Measurements from ENCODE around the gene EPX.

Gene EPX

GRCh38 chr17:58187063-58187462 lies 5.5 kb upstream of the EPX start:
- no peak for DNase-seq

GRCh38 chr17:58187675-58188074 lies 4.9 kb upstream of the EPX start:
- no peak for DNase-seq

DNA sequence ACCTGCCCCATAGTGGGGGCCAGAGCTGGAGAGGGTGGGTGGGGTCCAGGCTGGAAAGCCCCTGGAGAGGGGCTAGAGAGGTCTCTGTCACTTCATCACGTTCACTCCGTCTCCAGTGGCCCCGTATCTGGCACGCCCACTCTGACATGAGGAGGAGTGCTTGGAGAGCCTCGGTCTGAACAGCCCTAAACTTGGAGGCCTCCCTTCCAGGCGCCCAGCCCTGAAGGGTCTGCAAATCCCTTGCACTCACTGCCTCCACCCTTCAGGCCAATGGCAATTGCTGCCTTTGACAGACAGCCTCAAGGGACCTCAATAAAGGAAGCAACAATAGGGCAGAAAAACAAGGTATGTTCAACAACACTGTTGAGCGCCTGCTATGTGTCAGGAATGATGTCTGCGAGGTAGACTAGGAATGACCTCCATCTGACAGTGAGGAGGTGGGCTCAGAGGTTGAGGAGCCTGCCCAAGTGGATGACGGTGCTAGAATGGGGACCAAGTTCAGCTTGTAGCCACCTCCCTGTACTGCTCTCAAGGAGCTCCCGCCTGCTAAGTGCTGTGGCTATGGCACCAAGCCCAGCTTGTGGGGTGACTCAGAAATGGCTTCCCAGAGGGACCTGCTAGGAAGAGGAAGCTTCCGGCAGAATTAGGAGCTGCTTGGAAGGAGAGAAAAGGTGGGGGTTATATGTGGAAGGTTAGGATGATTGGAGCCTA lies 2.9 kb upstream of the EPX start:
- peak; percentile 11 for DNase-seq

DNA sequence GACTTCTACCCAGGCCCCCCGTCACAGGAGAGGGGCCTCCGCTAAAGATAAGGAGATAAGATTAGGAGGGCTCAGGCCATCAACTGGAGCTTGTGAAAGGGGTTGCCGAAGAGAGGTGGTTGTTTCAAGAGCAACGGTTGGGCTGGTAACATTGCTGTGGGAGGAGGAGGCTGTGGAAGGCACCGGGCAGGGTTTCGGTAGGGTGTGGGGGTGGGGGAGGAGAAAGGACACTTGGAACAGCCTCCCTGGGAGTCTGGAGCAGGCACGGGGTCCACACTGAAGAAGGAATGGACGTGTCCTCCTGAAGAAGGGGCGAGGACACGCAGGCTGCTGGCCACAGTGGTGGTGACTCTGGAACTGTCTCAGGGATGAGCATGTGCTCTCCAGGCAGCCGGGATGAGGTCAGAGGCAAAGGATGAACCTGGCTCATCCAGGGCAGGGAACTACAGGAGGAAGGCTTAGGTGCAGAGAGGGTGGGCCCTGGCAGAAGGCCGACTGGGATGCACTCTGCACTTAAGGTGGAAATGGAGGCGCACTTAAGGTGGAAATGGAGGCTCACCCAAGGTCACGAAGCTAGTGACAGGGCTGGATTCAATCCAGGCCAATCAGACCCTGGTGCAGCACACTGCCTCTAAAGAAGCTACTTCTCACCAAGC lies 1.2 kb upstream of the EPX start:
- DNase-seq, result no peak

DNA sequence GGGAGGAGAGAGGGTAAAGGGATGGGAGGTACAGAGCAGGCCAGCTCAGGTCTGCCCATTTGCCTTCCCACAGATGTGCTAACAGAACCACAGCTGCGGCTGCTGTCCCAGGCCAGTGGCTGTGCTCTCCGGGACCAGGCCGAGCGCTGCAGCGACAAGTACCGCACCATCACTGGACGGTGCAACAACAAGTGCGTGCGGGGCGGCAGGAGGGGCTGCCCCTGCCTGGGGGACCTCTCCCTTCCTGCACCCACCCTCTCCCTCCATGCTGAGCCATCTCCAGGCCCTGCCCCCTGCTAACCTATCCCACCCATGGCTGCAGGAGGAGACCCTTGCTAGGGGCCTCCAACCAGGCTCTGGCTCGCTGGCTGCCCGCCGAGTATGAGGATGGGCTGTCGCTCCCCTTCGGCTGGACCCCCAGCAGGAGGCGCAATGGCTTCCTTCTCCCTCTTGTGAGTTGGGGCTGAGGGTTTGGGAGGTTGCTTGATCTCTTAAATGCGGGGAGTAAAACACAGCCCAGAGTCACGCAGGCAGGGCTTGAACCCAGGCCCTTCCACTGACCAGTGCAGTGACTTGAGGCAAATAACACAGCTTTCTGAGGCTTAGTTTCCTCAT lies 1.2 kb downstream of the EPX start:
- DNase-seq, result no peak

DNA sequence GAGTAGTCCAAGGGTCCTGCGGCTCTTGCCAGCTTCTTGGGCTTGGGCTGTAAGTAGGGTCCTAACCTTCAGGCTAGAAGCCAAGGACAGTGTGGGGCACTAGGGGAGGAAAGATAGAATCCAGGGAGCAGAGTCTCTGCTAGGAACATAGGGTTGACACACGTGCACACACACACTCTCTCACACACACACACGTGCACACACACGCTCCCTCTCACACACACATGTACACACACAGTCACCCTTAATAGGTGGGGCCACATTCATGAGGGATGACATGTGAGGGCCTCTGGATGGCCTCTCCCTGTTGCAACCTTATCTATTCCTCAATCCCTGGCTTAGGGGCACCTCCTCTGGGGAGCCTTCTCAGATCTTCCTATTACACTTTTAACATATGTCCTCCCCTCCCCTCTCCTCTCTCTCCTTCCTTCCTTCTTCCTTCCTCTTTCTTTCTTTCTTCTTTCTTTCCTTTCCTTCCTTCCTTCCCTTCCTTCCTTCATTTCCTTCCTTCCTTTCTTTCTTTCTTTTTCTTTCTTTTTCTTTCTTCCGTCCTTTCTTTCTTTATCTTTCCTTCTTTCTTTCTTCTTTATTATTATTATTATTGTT lies 3.1 kb downstream of the EPX start:
- DNase-seq, result no peak

DNA sequence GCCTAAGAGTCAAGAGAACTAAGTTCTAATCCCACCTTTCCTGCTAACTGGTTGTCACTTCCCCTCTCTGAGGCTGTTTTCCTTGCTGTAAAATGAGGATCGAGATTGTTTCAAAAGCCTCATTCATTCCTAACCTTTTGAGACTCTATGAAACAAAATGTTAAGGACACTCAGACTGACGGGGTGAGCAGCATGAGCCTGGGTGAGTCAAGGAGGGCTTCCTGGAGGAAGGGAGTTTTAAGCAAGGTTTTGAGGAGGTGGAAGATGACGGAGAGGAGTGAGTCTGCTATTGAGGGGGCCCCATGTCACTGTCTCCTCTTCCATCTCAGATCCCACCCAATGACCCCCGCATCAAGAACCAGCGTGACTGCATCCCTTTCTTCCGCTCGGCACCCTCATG lies 4.1 kb downstream of the EPX start:
- no peak for DNase-seq

GRCh38 chr17:58200024-58200633 lies 7.6 kb downstream of the EPX start:
- DNase-seq, result peak; percentile 23

DNA sequence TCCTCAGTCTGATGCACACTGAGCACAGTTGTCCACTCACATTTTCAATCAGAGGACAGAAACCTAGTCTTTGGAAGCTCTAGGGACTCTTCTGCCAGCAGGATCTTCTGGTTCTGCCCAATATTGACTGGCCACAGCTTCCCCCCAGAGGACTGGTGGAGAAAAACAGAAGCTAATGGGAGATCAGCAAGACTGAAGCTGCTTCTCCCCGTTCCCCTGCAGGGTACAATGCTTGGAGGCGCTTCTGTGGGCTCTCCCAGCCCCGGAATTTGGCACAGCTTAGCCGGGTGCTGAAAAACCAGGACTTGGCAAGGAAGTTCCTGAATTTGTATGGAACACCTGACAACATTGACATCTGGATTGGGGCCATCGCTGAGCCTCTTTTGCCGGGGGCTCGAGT lies 10.3 kb downstream of the EPX start:
- no peak for DNase-seq

DNA sequence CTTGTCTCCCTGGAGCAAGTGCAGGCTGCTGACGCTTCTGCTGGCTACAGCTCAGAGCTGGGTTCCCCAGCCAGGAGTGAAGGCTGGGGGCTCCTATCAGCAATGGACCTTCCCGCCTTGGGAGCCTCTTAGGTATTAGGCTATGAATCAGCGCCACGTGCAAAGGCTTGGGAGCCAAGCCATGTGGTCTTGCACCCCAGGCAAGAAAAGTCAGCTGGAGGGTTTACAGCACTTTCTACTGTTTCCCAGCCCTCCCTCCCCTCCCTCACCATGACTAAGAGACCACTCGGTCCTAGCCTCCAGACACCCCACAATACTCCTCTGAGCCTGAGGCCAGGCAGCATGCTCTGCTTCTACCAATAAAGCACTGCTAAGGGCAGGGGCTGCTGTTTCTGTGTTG lies 12.3 kb downstream of the EPX start:
- no peak for DNase-seq

- DNase-seq, result no peak
These were observed 13.4 kb downstream of the EPX start for GRCh38 chr17:58205936-58206335.

GRCh38 chr17:58207451-58207850 lies 14.9 kb downstream of the EPX start:
- DNase-seq, result no peak

DNA sequence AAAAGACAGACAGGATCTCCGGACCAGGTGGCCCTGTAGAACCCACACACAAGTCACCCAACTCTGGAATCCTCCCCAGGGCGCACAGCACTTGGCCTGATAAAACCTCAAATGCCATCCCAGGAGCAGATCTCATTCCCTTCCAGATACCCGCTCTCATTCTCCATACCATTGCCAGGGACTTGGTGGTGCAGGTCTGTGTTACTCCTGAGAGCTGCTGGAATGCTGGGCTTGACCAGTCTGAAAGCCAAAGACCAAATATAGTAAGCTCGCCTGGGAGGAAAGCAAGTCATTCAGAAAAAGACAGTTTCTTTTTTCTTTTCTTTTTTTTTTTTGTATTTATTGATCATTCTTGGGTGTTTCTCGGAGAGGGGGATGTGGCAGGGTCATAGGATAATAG lies 15.8 kb downstream of the EPX start:
- no peak for DNase-seq

- DNase-seq, result no peak
These were observed 18.4 kb downstream of the EPX start for GRCh38 chr17:58210922-58211321.

GRCh38 chr17:58215685-58216084 lies 23.2 kb downstream of the EPX start:
- no peak for DNase-seq

DNA sequence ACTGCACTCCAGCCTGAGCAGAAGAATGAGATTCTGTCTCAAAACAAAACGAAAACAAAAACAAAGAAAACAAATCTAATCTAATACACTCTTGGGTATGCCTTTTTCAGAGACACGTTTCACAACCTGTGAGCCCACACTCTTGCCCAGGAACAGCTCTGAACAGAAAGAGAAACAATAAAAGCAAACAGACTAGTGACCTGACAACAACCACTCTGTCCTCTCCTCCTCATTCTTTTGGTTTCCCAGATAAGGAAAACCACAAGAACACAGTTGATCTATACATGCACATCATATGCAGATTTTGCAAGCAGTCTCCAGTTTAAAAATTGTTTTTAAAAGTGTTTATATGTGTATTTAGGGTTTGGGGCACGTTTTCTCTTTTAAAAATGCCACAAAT lies 25.2 kb downstream of the EPX start:
- no peak for DNase-seq

- peak; percentile 92 for DNase-seq
These were observed 26.7 kb downstream of the EPX start, which contains the start of gene MKS1 for GRCh38 chr17:58219007-58219788. Gene MKS1 (minus strand): TSS chr17:58219255. CDS start chr17:58219230, 25 bp downstream.

- DNase-seq, result no peak
These were observed 27.3 kb downstream of the EPX start for GRCh38 chr17:58219789-58220183.

- no peak for DNase-seq
These were observed 31.8 kb downstream of the EPX start for GRCh38 chr17:58224315-58224714.

- DNase-seq, result no peak
These were observed 35.2 kb downstream of the EPX start for GRCh38 chr17:58227733-58228132.

- no peak for DNase-seq
These were observed 36.2 kb downstream of the EPX start for GRCh38 chr17:58228679-58229078.

DNA sequence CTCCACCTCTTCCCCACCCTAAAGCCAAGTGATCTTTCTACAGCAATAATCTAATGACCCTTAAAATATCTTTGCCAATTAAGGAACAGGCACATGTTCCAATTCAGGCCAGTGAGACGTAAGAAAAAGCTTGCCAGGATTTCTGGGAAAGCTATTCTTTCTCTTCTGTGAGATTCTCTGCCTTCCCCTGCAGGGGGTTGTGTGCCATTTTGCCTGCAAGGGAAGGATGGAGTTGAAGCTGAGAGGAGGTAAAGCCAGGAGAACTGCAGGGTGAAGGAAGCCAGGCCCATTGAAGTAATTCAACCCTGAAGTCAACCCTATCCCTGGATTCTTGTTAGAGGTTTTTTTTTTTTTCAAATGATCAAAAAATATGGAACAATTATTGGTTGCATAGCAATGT lies 36.9 kb downstream of the EPX start:
- no peak for DNase-seq

GRCh38 chr17:58229881-58230280 lies 37.4 kb downstream of the EPX start:
- DNase-seq, result no peak
